ENCODE results near the gene GPR162. TPM values are rescaled to one million over a fixed set of nuclear protein-coding genes. Genes with fewer than 3 reads are reported as not detected.

GPR162 gene
- total and polyA plus RNA-seq, 10 of the 15 experiments (the other 5 are each of a cell fraction or from before 2014, with no cell fraction given), result not detected

GRCh38 chr12:6851921-6852650 is 30.5 kb downstream of the GPR162 start, which contains the start of gene USP5 (continued):
- TF ChIP-seq, protein P1, sequence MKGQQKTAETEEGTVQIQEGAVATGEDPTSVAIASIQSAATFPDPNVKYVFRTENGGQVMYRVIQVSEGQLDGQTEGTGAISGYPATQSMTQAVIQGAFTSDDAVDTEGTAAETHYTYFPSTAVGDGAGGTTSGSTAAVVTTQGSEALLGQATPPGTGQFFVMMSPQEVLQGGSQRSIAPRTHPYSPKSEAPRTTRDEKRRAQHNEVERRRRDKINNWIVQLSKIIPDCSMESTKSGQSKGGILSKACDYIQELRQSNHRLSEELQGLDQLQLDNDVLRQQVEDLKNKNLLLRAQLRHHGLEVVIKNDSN (IDR thresholded peaks at IDR 0.05; ENCODE audit: borderline replicate concordance, extremely low read length, insufficient read depth, low read depth, low read length), result peak; percentile 66
- TF ChIP-seq RCOR1 (conservative IDR thresholded peaks at IDR 0.05; ENCODE audit: low read depth, low read length) (no peak), NRF1 (conservative IDR thresholded peaks at IDR 0.05; ENCODE audit: low read depth, low read length) (peak; percentile 60), CHD2 (IDR thresholded peaks at IDR 0.05; ENCODE audit: borderline replicate concordance, low read depth, low read length) (peak; percentile 92), KDM1A (IDR thresholded peaks at IDR 0.05; ENCODE audit: borderline replicate concordance) (no peak), SMARCA5 (IDR thresholded peaks at IDR 0.05) (no peak), USF2 (IDR thresholded peaks at IDR 0.05; ENCODE audit: borderline replicate concordance, low read depth, low read length) (peak; percentile 9; the same call in 1 of the 2 replicates), KLF5 (IDR thresholded peaks at IDR 0.05; ENCODE audit: partially characterized antibody) (peak; percentile 77), ATF7 (IDR thresholded peaks at IDR 0.05; ENCODE audit: low read depth) (peak; percentile 66), ZSCAN29 (IDR thresholded peaks at IDR 0.05) (no peak), WRNIP1 (IDR thresholded peaks at IDR 0.05; ENCODE audit: borderline replicate concordance, low read depth, low read length) (no peak), MXI1 (IDR thresholded peaks at IDR 0.05; ENCODE audit: low read depth, low read length) (peak; percentile 49), LARP7 (IDR thresholded peaks at IDR 0.05) (peak; percentile 91; the same call in 1 of the 2 replicates), ELK1 (IDR thresholded peaks at IDR 0.05; ENCODE audit: low read depth, low read length) (peak; percentile 84), CBX3 (IDR thresholded peaks at IDR 0.05; ENCODE audit: borderline replicate concordance, low read depth) (no peak), HDAC6 (IDR thresholded peaks at IDR 0.05; ENCODE audit: unreplicated experiment) (no peak), CHD1 (IDR thresholded peaks at IDR 0.05; ENCODE audit: low read depth, low read length) (no peak), PML (IDR thresholded peaks at IDR 0.05; ENCODE audit: low read length) (no peak), STAT3 (IDR thresholded peaks at IDR 0.05; ENCODE audit: low read depth, low read length) (no peak), SIX5 (IDR thresholded peaks at IDR 0.05; ENCODE audit: low read depth, low read length, severe bottlenecking) (peak; percentile 99)
- TF ChIP-seq, protein P2, sequence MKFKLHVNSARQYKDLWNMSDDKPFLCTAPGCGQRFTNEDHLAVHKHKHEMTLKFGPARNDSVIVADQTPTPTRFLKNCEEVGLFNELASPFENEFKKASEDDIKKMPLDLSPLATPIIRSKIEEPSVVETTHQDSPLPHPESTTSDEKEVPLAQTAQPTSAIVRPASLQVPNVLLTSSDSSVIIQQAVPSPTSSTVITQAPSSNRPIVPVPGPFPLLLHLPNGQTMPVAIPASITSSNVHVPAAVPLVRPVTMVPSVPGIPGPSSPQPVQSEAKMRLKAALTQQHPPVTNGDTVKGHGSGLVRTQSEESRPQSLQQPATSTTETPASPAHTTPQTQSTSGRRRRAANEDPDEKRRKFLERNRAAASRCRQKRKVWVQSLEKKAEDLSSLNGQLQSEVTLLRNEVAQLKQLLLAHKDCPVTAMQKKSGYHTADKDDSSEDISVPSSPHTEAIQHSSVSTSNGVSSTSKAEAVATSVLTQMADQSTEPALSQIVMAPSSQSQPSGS (IDR thresholded peaks at IDR 0.05; ENCODE audit: low read length), result no peak
- TF ChIP-seq, protein P3, sequence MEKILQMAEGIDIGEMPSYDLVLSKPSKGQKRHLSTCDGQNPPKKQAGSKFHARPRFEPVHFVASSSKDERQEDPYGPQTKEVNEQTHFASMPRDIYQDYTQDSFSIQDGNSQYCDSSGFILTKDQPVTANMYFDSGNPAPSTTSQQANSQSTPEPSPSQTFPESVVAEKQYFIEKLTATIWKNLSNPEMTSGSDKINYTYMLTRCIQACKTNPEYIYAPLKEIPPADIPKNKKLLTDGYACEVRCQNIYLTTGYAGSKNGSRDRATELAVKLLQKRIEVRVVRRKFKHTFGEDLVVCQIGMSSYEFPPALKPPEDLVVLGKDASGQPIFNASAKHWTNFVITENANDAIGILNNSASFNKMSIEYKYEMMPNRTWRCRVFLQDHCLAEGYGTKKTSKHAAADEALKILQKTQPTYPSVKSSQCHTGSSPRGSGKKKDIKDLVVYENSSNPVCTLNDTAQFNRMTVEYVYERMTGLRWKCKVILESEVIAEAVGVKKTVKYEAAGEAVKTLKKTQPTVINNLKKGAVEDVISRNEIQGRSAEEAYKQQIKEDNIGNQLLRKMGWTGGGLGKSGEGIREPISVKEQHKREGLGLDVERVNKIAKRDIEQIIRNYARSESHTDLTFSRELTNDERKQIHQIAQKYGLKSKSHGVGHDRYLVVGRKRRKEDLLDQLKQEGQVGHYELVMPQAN (conservative IDR thresholded peaks at IDR 0.05), result peak; percentile 48; the same call in 1 of the 2 replicates
- TF ChIP-seq, protein P4, sequence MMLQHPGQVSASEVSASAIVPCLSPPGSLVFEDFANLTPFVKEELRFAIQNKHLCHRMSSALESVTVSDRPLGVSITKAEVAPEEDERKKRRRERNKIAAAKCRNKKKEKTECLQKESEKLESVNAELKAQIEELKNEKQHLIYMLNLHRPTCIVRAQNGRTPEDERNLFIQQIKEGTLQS (IDR thresholded peaks at IDR 0.05; ENCODE audit: borderline replicate concordance, extremely low read depth, low read depth, low read length), result peak; percentile 75; the same call in 1 of the 2 replicates

All from GM12878 (cell line).